H1 (cell line): ENCODE results near the gene CROCC2.

ENCODE experiments used
- BACH1 ChIP-seq: IDR thresholded peaks from 2 replicates; pipeline ENCODE4 v1.6.1; 2012; ENCODE audit warnings: low read length, improper control_type of control experiment
- CREB1 ChIP-seq: IDR thresholded peaks from 2 replicates; pipeline ENCODE4 v1.6.1; 2012; ENCODE audit warnings: inconsistent platforms
- CTCF ChIP-seq, 3 experiments: IDR thresholded peaks; 1 replicate in 2 of 3; 2 replicates in 1 of 3; pipeline versions ENCODE4 v1.5.1 to v1.6.1; 2011; ENCODE audit warnings: low read length in 3 of 3, mild to moderate bottlenecking in 3 of 3, inconsistent platforms in 2 of 3, low read depth in 1 of 3, moderate library complexity in 1 of 3; ENCODE audit not compliant: insufficient read depth in 1 of 3; ENCODE audit errors: control extremely low read depth in 1 of 3
- EZH2 ChIP-seq: fragments of 200-600 bp; sonication (generic); IDR thresholded peaks from 2 replicates; pipeline ENCODE4 v1.7.1; 2012; ENCODE audit warnings: low read depth, mild to moderate bottlenecking, moderate library complexity, low read length, inconsistent platforms; ENCODE audit not compliant: severe bottlenecking
- JUN ChIP-seq: IDR thresholded peaks from 2 replicates; pipeline ENCODE4 v1.6.1; 2011; ENCODE audit warnings: low read depth, mild to moderate bottlenecking, improper control_type of control experiment, low read length
- KDM1A ChIP-seq: fragments of 200-600, 300-600 bp; sonication (generic); IDR thresholded peaks from 2 replicates; pipeline ENCODE4 v1.7.1; 2016; ENCODE audit warnings: mild to moderate bottlenecking, low read length, borderline replicate concordance
- KDM5A ChIP-seq: fragments of 200-600 bp; IDR thresholded peaks from 2 replicates; pipeline ENCODE4 v1.7.1; 2012; ENCODE audit warnings: mild to moderate bottlenecking, low read length, inconsistent platforms, mixed read lengths
- NRF1 ChIP-seq: IDR thresholded peaks from 2 replicates; pipeline ENCODE4 v1.6.1; 2011; ENCODE audit warnings: mild to moderate bottlenecking, low read depth, low read length, improper control_type of control experiment
- POLR2A ChIP-seq, 2 experiments: IDR thresholded peaks; 1 replicate in 1 of 2; 2 replicates in 1 of 2; pipeline ENCODE4 v1.6.1; 2011; ENCODE audit warnings: low read depth in 2 of 2, low read length in 2 of 2, mild to moderate bottlenecking in 2 of 2; ENCODE audit errors: control extremely low read depth in 1 of 2
- RNF2 ChIP-seq: fragments of 200-900, 300-1000 bp; sonication (generic); IDR thresholded peaks from 2 replicates; pipeline ENCODE4 v1.7.1; 2016; ENCODE audit warnings: borderline replicate concordance, low read depth, mild to moderate bottlenecking, antibody characterized with exemption, low read length; ENCODE audit not compliant: poor library complexity, severe bottlenecking; ENCODE audit errors: missing control alignments
- SP1 ChIP-seq: IDR thresholded peaks from 2 replicates; pipeline ENCODE4 v1.6.1; 2011; ENCODE audit warnings: low read depth, low read length
- TF ChIP-seq, protein P1 (sequence below): IDR thresholded peaks from 2 replicates; pipeline ENCODE4 v1.6.1; 2012; ENCODE audit warnings: inconsistent platforms

GRCh38 chr2:240888130-240888889 lies 17.8 kb upstream of the CROCC2 start:
- TF ChIP-seq CTCF (IDR thresholded peaks at IDR 0.05; ENCODE audit: control extremely low read depth in 1 of 3, insufficient read depth in 1 of 3, low read depth in 1 of 3, low read length in 3 of 3) (peak in 2 of 3 experiments; percentile 15 to 34; a peak in 3 of 4 replicates), EZH2 (no peak), RNF2 (no peak), POLR2A (IDR thresholded peaks at IDR 0.05; ENCODE audit: control extremely low read depth in 1 of 2, low read depth in 2 of 2, low read length in 2 of 2) (no peak), CREB1 (no peak), NRF1 (no peak), KDM1A (no peak), SP1 (no peak), JUN (no peak), KDM5A (no peak), BACH1 (no peak)
- TF ChIP-seq, protein P1, sequence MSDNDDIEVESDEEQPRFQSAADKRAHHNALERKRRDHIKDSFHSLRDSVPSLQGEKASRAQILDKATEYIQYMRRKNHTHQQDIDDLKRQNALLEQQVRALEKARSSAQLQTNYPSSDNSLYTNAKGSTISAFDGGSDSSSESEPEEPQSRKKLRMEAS = no peak
